HT-29 (cell line): ENCODE measurements around the gene IKZF2. TPM values are rescaled to one million over a fixed set of nuclear protein-coding genes. Genes with fewer than 3 reads are reported as not detected.

ENCODE experiments used
- DNase-seq: peaks from one replicate; pipeline ENCODE4 v3.0.0-alpha.2; 2015; ENCODE audit warnings: low spot score
- total RNA-seq: library from RNA; depleted of rRNA; stranded (reverse); fragments of >200 nt; shearing (Covaris generic); gene quantifications from 2 replicates; pipeline ENCODE4 v1.2.3, GENCODE V29; 2014; rRNA removed

IKZF2 gene
- total RNA-seq: 6.8 and 7.5 TPM in 2 replicates

DNA sequence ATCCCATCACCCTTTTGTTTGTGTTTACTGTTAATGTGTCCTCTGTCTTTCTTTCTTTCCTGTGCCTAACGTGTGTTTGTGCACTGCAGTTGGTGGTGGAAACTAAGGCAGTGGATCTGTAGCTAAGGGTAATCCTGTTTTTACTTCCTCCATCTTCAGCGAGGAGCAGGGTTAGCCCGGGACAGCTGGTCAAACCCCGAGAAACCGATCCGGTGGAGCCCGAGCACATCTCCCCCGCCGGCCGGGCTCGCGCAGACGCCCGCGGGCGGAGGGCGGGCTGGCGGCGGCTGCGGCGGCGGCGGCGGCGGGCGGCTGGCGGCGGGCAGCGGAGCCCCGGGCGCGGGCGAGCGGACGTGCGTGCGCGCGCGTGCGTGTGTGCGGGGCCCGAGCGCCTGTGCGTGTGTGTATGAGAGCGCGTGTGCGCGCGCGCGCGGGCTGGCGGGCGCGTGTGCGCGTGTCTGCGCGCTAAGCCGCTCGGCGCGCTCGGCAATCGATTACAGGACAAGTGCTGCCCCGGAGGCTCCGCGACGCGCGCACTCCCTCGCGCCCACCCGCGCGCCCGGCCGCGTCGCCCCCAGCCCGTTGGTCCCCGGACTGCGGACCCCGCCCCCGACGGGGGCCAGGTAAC, at the start of gene IKZF2:
Gene IKZF2 (minus strand): TSS at position 176 of the 628 bp plus-strand sequence. CDS start 2,983 bp downstream, outside the sequence.
- DNase-seq: peak; percentile 87

DNA sequence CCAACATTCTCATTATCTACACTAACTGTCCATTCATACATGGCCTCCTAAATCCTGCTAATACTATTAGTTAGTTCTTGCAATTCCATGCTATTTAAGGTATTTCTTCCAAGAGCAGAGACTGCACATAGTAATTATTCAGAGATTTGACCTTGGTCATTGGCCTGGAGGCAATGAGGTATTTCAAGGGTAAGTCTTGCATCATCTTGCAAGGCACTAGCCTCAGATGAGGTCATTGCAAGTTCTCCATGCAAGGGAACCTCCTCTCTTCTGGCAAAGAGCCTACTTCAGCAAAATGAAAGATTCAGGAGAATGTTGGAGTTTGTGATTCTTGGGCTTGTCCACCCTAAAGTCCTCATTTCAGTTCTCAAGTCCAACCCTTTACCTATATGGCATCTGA, 48.5 kb upstream of the IKZF2 start:
- DNase-seq: no peak

DNA sequence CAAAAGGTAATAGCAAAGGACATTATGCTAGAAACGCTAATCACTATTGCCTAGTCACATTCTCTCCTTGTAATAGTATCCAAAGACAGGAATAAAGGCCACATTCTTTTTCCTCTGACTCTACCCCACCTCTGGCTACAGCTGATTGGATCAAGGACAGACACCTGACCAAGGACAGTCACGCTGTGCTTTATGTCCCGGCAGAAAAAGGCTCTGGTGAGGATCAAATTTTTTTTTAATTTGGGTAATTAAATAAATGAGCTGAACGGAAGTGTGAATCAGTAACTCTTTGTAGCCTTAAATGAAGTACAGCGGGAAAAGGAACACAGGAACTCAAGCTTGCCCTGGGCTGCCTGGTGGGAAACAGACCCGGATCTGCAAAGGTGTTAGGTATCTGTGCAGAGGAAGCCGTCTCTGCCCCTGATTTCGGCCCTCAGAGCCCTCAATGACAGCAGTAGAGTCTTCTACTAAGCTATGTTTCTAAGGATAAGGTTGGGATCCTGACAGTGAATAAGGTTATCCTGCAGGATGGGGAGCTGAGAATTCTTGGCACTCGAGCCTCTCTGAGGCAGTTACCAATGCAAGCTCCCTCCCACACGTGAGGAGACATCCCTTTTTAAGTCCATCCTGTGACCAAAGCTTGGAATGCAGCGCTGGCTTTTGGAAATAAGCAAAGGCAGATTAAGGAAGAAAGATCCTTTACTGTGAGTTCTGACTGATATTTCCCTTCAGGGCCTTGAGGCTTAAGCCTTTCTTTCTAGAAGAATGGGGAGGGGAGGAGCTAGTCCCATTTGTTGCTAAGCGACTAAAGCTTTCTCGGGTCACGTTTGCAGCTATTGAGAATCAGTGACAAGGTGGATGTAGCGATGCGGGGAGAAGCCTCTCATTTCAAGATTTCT, 37.8 kb upstream of the IKZF2 start:
- DNase-seq: no peak

DNA sequence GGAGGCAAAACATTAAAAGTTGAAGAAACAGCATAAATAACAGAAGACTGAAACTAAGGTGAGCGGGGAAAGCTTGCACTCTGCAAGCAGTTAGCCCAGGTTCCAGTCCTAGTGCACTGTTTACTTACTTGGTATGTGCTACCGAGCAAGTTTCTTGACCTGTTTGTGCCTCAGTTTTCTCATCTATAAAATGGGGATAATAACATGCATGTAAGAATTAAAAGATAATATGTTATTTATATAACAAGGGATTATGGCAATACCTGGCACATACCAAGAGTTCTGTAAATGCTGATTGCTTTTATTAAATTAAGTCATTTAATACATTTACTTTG, 37.1 kb upstream of the IKZF2 start:
- no peak for DNase-seq

DNA sequence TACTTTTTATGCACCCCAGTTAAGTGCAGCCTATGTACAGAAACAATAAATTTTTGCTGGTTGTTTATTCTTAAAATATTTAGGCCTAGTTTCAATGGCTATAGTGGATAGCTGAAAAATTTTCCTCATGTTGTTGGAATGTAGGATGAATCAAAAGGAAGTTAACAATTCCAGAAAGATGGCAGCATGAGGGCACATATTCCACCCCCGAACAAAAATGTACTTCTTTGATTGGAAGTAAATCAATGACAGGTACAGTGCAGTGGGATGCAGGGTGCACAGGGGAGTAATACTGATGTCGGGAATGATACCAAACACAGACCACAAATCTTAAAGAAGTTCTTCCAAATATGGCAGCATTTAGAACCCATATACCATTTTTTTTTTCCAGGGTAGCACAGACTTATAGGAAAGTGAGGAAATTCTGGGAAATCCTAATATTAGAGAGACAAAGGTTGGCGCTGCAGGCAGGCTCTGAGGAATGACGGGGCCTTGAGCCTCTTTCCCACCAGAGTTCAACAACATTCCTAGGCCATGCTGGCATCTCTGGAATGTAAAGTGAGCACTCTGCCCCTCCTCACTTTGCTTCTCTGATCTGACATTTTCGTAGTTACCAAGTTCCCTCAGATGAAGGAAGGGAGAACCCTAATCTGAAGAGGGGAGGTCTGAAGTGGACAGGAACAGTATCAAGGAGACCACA, 36.6 kb upstream of the IKZF2 start:
- no peak for DNase-seq

DNA sequence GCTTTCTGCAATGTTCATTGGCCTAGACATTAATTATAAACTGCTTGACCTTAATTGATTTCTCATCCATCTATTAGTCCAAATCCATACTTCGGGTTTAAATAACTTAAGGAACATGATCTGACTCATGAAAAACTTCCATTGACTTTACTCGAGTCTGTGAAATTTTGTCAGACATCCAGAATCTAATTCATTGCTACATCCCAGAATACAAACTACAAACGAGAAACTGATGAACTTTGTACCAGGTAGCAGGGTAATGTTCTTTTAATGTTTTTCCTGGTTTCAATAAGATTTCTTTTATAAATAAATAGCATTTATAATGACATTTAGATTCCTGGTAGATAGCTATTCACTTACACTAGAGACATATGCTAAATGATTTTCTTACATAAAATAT, 36.0 kb upstream of the IKZF2 start:
- no peak for DNase-seq

DNA sequence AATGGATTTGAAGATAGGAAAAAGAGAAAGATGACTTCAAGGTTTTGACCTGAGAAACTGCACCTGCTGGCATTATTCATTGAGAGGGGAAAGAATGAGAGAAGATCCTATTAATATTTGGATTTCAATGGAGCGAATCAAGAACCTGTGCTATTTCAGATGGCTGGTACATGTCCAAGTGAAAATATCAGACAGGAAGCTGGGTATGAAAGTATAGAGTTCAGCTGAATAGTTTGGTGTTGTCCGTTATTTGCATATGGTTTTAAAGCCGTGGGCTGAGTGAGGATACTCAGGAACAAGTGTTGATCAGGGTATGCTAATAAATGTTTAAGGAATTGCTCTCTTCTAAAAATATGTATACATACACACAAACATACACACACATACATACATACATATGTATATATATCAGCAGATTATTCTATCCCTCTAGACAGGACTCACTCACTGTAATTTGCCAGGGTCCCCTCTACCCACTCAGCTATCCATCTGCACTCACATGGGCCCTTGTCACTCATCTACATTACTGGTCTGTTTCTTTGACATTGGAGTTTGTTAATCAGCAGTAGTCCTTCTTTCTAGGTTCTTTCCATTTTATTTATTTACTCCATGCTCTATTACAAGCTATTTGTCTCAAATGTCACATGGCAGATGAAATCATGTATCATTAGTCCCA, 33.9 kb upstream of the IKZF2 start:
- DNase-seq: no peak

DNA sequence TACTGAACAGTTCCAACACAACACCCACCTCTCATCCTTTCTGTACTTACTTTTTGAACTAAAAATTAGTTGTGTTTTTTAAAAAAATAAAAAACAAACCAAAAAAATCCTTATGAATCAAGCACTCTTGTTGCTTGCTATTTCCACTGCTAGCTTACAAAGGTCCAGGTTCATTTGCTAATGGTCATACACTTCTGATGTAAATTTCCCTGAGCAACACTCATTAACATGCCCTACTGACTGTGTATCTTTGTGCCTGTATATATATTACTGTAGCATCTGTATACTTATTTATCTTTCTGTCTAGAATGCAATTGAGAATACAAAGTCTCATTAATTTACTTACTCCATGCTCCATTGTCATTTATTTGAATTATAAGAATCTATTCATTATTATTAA, 30.3 kb upstream of the IKZF2 start:
- DNase-seq: no peak

DNA sequence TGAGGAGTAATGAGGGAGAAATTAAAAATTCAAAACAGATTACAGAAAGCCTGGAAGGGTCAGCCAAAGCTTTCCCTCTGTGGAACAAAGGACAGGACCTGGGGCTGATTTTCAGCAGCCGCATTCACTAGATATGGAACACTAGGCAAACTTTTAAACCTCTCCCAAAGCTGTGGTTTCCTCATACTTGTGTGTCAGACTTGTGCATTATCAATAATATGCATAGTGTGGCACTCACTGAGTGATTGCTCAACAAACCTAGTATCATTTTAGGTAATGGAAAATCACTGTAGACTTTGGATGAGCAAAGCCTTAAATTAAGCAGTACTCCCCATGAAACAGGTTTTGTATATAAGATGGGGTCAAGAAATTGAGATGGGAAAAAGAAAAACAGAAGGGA, 26.3 kb upstream of the IKZF2 start:
- no peak for DNase-seq

DNA sequence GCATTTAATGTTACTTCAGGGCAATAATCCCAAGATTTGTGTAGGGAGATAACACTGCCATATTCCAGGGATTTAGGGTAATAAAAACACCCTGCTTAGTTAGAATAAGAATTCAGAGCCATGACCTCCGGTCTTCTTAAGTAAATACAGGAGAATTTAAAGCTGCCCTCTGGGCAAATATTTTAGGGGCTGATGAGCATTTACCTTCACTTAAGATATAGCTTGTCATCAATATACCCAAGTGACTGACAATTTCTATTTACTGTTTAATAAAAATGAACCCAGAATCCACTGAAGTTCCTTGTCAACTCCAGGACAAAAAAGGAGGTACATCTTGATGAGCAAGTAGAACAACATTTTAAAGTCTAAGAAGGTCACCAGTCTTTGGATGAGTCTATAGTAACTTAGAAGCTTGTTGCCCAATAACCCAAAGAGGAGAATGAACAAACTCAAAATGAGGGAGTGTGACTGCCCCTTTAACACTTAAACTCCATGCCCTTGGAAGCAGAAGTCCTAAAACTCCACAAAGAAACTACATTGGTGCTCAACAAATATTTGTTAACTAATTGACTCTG, 24.3 kb upstream of the IKZF2 start:
- DNase-seq: no peak

DNA sequence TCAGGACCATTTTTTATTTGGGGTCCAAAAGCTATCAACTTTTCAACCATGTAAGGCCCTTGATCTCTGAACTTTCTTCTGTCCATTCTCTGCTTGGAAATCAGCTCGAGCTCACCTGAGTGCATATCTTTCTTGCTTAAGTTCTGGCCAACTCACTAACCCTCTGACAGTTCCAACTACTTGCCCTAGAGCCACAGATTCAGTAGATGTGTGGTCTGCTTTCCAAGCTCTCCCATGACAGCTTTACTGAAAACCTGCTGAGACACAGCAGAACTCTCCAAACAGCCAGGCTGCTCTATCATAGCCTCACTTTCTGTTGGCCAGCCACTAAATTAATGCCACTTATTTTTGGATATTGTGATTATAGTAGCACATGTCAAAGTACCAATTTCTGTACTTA, 21.2 kb upstream of the IKZF2 start:
- DNase-seq: no peak

DNA sequence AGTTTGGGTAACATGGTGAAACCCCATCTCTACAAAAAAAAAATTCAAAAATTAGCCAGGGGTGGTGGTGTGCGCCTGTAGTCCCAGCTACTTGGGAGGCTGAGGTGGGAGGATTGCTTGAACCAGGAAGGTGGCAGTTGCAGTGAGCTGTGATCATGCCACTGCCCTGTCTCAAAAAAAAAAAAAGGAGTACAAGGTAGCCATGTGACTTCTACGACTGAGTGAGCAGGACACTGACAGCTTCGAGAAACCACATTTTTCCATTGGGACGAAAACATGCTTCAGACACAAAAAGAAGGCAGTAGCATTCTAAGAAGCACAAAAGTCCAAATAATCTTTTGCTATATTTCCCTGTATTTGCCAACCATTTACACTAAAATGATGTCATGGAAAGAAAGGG, 19.7 kb upstream of the IKZF2 start:
- DNase-seq: no peak

DNA sequence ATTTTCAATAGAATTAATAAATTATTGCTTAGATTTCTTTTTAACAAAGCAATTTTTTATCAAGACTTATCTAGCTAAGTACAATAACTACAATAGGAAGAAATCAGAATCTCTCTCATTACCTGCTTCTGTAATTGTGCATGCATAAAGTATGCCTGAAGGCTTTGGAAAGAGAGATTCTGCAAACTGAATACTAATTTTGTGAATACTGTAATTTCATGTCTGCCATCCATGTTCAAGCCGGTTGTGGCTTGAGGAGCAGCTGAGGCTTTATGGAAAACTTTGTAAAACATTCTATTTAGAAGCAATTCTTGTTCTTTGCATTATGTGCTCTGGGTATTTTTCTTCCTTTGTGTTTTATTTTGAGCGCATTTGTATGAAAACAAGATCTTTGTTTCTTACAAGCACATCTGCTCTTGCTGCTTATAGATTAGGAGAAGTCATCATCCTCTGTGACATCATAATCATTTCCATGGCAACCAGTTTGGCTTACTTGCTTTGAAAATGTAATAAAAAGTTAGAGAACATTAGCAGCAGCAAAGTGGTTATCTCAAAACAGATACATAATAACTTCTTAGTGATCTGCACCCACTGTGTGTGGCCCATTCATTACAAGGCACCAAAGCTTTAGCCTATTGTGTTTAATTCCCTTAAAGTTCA, 16.0 kb upstream of the IKZF2 start:
- no peak for DNase-seq

DNA sequence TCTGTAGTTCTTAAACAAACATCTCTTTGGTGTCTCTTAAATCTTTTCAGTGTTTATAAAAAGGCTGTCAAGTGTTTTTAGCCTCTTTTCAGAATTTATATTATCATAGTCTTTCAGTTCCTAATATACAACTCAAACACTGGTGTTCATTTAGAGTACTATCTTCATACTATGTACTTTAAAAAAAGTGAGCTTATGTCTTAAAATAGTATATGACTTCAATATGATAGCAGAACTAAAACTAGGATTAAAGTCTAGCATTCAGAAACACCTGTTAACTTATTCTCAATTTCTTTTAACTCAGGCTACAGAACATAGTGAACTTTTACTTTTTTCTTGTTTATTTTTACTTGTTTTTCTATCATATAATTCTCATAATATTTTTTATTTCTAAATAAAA, 14.7 kb upstream of the IKZF2 start:
- DNase-seq: no peak

DNA sequence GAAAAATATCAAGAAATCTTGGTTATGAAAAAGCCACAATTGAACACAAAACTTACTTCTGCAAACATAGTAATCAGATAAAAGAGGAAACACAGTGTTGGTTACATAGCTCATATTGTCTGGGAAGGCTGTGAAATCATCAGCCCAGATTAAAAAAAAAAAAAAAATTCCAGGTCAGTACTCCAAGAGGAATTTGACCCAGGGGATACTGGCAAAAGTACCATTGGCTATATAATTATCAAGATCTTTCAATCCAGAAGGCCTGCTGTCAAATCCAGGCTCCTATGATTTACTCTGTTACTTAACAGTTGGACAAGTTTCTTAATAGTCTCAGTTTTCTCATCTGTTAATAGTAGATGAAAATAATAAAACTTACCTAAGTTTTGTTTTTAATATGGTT, 12.9 kb upstream of the IKZF2 start:
- DNase-seq: no peak

DNA sequence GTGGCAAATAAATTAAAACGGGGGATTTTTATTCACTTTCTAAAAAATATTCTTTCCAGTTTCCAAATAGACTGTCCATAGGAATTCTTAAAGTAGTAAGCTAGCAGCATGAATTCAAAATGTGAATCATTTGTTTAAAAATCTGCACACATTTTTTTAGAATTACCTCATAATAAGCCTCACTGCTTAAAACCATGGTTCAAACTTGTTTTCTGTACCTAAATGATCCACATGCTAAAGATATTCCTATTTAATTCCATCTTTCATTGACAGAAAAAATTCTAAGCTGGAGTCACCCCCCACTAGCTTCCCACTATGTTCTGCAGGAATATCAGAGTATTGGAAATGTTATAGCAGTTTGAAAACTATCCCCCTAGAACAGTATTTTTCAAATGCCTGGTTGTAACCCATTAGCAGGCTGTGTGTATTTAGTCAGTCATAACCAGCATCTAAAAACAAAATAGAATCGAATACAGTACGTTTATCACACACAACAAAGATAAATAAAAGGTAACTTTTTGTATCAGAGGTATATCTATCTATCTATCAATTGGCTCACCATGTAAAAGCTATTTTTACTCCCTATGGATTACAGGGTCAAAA, 11.2 kb upstream of the IKZF2 start:
- no peak for DNase-seq

DNA sequence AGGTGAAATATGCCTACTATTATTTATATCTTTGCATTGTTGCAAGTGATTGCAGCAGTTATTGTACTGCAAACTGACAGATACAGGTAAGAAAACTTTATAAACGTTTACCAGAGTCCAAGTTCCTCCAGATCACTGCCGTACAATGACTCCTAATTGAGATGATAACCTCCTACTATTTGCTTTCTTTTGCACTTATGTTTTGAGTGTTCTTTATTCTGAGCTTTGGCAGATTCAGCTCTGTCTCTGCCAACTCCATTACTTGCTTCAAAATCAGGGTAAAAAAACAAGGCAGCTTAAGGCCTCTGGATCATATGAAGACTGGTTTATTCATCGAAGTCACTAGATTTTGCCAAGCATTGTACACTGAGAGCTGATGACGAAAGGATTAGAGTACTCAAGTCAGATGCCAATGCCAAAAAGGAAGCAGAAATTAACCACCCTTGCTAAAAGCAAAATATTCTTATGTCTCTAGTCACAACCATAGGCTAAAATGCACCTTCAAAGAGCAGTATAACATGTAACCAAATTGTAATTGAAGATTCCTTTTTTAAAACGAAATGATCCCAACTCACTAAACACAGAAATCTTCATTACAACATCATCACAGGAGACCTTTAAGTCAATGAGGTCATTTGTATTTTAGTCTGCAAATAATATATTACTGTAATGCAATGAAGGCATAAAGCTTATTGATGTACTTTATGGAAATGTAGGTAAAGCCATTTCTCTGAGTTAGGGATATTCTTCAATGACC, 10.5 kb upstream of the IKZF2 start:
- no peak for DNase-seq

DNA sequence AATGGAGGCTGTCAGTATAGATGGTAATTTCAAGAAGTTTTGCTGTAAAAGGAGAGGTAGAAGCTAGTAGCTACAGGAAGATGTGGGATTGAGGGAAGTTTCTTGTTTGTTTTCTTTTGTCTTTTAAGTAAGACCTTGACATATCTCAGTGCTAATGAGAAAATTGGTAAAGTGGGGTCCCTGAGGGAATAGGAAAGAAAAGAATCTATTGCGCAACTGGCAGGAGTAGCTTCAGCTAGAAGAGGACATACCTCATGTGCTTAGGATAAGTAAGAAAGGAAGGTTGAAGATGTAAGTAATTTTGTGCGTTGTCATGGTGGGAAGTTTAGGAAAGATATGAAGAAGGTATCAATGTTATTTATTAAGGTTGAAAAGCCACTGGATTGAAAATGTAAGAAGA, 8.4 kb upstream of the IKZF2 start:
- DNase-seq: no peak

DNA sequence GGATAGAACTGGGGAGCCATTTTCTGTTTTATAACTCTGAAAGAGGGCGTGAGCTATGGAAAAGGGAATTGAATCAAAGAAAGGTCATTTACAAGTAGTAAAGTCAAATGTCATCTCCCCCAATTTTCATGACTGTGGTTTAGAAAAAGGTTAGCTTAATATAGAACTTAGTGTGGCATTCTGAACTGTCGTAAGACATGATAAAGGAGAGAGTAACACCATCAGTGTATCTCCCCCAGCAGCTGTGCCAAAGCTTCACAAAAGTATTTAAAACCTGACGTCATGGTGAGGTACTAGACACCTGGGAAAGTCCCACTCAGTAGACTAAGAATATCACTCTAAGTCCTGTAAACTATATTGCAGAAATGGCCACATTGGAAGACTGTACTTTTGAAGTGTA, 5.8 kb upstream of the IKZF2 start:
- no peak for DNase-seq

DNA sequence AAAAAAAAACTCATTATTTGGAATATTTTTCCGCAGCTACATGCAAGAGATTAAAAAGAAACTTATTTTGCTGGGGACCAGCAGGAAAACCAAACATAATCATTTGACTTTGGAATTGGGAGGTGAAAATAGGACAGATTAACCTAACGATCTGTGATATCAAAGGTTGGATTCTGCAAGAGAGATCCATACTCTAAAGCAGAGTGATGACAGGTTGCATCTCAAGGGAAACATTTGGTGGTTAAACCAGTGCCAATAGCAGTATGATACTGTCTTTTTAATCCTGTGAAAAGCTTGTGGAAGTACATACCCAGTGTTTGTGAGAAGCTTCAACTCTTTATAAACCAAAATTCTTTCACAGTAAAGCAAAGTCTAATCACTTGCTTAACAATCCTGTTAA, 5.3 kb upstream of the IKZF2 start:
- DNase-seq: no peak
